NOMO-1 treated with DMSO at 0.1 percent for 48 hours (cell line): ENCODE data around the gene ZBED4.

ENCODE experiments used
- DNase-seq: peaks from one replicate; lab custom pipeline; 2025; ENCODE audit not compliant: unreplicated experiment; lab: John Stamatoyannopoulos, UW

The ZBED4 gene

GRCh38 chr22:49853981-49854831 is 562 bp downstream of the ZBED4 start:
- peak; percentile 33 for DNase-seq

- no peak for DNase-seq
These were observed 1.7 kb downstream of the ZBED4 start for GRCh38 chr22:49855251-49855911.

- no peak for DNase-seq
These were observed 2.7 kb downstream of the ZBED4 start for GRCh38 chr22:49856343-49856742.

- no peak for DNase-seq
These were observed 3.3 kb downstream of the ZBED4 start for GRCh38 chr22:49856766-49857618.

- DNase-seq: no peak
These were observed 5.2 kb downstream of the ZBED4 start for GRCh38 chr22:49858827-49859226.

- DNase-seq: no peak
These were observed 8.2 kb downstream of the ZBED4 start for GRCh38 chr22:49861642-49862495.

- no peak for DNase-seq
These were observed 8.8 kb downstream of the ZBED4 start for GRCh38 chr22:49862496-49862776.

- DNase-seq: no peak
These were observed 10.3 kb downstream of the ZBED4 start for GRCh38 chr22:49863931-49864330.

GRCh38 chr22:49865156-49865555 is 11.5 kb downstream of the ZBED4 start:
- no peak for DNase-seq

- no peak for DNase-seq
These were observed 12.5 kb downstream of the ZBED4 start for GRCh38 chr22:49866134-49866533.

GRCh38 chr22:49866646-49867045 is 13.0 kb downstream of the ZBED4 start:
- DNase-seq: no peak

GRCh38 chr22:49867303-49868265 is 13.9 kb downstream of the ZBED4 start:
- DNase-seq: no peak

GRCh38 chr22:49869086-49869830 is 15.6 kb downstream of the ZBED4 start:
- no peak for DNase-seq

- no peak for DNase-seq
These were observed 16.4 kb downstream of the ZBED4 start for GRCh38 chr22:49869845-49870712.

- DNase-seq: no peak
These were observed 17.8 kb downstream of the ZBED4 start for GRCh38 chr22:49871482-49871881.

- DNase-seq: no peak
These were observed 18.7 kb downstream of the ZBED4 start for GRCh38 chr22:49872347-49872746.

GRCh38 chr22:49873228-49873940 is 19.7 kb downstream of the ZBED4 start:
- DNase-seq: no peak
